Gastroesophageal sphincter (tissue), 3 donors: ENCODE data around the gene EVPLL.

Experiments
- EP300 ChIP-seq: sonication (generic); formaldehyde crosslinking; IDR thresholded peaks from one replicate; pipeline ENCODE4 v1.6.1; 2017; ENCODE audit warnings: antibody characterized with exemption, mild to moderate bottlenecking
- POLR2A ChIP-seq, 2 donors: fragments of 450-650 bp; IDR thresholded peaks; one replicate each; pipeline ENCODE4 v1.6.1; 2017; ENCODE audit warnings: antibody characterized with exemption in 2 of 2, mild to moderate bottlenecking in 2 of 2, moderate library complexity in 1 of 2
- POLR2AphosphoS5 ChIP-seq: sonication (generic); formaldehyde crosslinking; IDR thresholded peaks from one replicate; pipeline ENCODE4 v1.6.1; 2017; ENCODE audit warnings: antibody characterized with exemption
- TF ChIP-seq, protein P1 (sequence below), 4 experiments: fragments of 200-600 bp in 2 of 4; fragments of 450-650 bp in 2 of 4; sonication (generic) in 1 of 4; IDR thresholded peaks; one replicate each; pipeline ENCODE4 v1.5.1; 2017 to 2019; ENCODE audit warnings: antibody characterized with exemption in 4 of 4, mild to moderate bottlenecking in 2 of 4, moderate library complexity in 2 of 4

DNA sequence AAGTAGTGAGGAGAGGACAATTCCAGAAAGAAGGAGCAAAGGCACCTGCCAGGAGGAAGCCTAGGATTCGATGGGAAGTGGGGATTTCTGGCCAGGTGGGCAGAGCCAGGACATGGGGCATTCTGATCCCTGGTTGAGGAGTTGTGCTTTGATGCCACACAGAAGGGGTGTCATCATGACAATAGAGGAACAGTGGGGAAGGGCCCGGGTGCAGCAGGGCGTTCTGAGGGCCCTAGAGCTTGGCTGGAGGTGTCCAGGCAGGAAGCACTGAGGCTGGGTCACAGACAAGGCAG, 4.3 kb downstream of the EVPLL start:
- TF ChIP-seq, protein P1, sequence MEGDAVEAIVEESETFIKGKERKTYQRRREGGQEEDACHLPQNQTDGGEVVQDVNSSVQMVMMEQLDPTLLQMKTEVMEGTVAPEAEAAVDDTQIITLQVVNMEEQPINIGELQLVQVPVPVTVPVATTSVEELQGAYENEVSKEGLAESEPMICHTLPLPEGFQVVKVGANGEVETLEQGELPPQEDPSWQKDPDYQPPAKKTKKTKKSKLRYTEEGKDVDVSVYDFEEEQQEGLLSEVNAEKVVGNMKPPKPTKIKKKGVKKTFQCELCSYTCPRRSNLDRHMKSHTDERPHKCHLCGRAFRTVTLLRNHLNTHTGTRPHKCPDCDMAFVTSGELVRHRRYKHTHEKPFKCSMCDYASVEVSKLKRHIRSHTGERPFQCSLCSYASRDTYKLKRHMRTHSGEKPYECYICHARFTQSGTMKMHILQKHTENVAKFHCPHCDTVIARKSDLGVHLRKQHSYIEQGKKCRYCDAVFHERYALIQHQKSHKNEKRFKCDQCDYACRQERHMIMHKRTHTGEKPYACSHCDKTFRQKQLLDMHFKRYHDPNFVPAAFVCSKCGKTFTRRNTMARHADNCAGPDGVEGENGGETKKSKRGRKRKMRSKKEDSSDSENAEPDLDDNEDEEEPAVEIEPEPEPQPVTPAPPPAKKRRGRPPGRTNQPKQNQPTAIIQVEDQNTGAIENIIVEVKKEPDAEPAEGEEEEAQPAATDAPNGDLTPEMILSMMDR (IDR thresholded peaks at IDR 0.05) = no peak
- no peak for TF ChIP-seq POLR2A (IDR thresholded peaks at IDR 0.05)
- no peak for TF ChIP-seq POLR2AphosphoS5
- TF ChIP-seq EP300 = no peak
